Ovary (tissue), 3 donors: ENCODE results near the gene ACAP2.

Experiments used
- EP300 ChIP-seq: sonication (generic); formaldehyde crosslinking; IDR thresholded peaks from one replicate; pipeline ENCODE4 v1.6.1; 2017; ENCODE audit warnings: antibody characterized with exemption
- POLR2A ChIP-seq: fragments of 450-650 bp; IDR thresholded peaks from one replicate; pipeline ENCODE4 v1.6.1; 2017; ENCODE audit warnings: antibody characterized with exemption, mild to moderate bottlenecking, moderate library complexity
- TF ChIP-seq, protein P1 (sequence below), 3 donors: fragments of 450-650 bp in 2 of 3; fragments of 200-600 bp in 1 of 3; IDR thresholded peaks; one replicate each; pipeline versions ENCODE4 v1.5.1 to v1.8.0; 2016 to 2022; ENCODE audit warnings: antibody characterized with exemption in 3 of 3, mild to moderate bottlenecking in 1 of 3
- donor health status: DM: no; HTN: no; CAD: no.

GRCh38 chr3:195458316-195458717 lies 15.5 kb upstream of the ACAP2 start:
- TF ChIP-seq POLR2A, result no peak
- TF ChIP-seq, protein P1, sequence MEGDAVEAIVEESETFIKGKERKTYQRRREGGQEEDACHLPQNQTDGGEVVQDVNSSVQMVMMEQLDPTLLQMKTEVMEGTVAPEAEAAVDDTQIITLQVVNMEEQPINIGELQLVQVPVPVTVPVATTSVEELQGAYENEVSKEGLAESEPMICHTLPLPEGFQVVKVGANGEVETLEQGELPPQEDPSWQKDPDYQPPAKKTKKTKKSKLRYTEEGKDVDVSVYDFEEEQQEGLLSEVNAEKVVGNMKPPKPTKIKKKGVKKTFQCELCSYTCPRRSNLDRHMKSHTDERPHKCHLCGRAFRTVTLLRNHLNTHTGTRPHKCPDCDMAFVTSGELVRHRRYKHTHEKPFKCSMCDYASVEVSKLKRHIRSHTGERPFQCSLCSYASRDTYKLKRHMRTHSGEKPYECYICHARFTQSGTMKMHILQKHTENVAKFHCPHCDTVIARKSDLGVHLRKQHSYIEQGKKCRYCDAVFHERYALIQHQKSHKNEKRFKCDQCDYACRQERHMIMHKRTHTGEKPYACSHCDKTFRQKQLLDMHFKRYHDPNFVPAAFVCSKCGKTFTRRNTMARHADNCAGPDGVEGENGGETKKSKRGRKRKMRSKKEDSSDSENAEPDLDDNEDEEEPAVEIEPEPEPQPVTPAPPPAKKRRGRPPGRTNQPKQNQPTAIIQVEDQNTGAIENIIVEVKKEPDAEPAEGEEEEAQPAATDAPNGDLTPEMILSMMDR (IDR thresholded peaks at IDR 0.05), result no peak
- TF ChIP-seq EP300, result no peak
